Activated CD4-positive, alpha-beta T cell treated with anti-CD3 and anti-CD28 coated beads for 36 hours (primary cell): ENCODE measurements around the gene DEFB112. TPM values are rescaled to one million over a fixed set of nuclear protein-coding genes. Genes with fewer than 3 reads are reported as not detected.

ENCODE experiments used
- total RNA-seq, 2 experiments: library from RNA; stranded (reverse); gene quantifications; one replicate each; pipeline ENCODE4 v1.2.3, GENCODE V29; 2021

The DEFB112 gene
- total RNA-seq, 2 experiments from 2014 or later, result not detected

Other genes starting within 250 kb of the DEFB112 start
- not detected for gene CRISP1, start 183.4 kb downstream of the DEFB112 start, total RNA-seq
- gene DEFB114, start 85.8 kb downstream of the DEFB112 start, total RNA-seq, result not detected
- not detected for gene DEFB113, start 80.3 kb downstream of the DEFB112 start, total RNA-seq
- gene DEFB110, start 27.9 kb downstream of the DEFB112 start, total RNA-seq, result not detected